Measurements from ENCODE around the gene NLGN2.

NLGN2 gene

DNA sequence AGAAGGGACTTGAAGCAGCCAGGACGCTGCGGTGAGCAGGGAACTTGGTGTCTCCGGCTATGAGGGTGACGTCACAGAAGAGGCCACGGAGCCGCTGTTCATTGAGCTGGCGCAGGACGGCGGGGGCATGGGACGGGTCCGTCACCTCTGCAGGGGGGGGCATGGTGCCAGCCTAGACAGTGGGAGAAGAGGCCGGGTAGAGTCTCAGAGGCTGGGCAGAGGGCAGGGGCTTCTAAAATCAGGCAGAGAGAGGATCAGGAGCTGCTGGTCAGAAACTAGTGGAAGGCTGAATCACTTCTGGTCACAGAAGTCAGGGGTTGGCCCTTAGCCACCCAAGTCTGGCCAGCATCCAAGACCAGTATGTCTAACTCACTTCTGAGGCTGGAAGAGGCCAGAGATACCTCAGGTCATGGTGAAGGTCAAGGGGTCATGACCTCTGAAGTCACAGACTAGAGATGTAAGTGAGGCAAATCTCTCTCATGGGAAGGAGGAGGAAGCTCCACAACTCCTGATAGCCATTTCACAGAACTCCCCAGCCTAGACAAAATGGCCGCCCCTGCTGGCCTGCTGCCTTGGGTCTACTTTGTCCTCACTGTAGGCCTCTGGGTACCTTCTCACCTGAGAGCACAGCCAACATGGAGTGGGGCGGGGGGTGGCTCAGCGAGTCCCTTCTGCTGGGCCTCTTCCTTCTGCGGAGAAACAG is 59.1 kb downstream of the NLGN2 start:
- no peak for DNase-seq

GRCh38 chr17:7467498-7467897 is 59.9 kb downstream of the NLGN2 start:
- DNase-seq, result no peak

DNA sequence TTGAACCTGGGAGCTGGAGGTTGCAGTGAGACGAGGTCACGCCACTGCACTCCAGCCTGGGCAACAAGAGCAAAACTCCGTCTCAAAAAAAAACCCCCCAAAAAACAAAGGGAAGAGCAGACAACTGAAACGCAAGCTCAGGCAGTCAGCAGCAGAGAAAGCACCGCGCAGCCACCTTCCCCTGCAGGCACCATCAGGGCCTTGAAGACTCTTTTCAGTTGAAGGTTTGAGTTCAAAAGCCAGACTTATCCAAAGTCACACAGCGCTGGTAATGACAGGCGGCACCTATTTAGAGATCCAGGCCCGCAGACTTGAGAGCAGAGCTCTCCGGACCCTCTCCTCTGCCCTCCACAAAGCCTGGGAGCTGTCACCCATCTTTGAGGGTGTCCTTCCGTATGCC is 60.6 kb downstream of the NLGN2 start:
- no peak for DNase-seq

DNA sequence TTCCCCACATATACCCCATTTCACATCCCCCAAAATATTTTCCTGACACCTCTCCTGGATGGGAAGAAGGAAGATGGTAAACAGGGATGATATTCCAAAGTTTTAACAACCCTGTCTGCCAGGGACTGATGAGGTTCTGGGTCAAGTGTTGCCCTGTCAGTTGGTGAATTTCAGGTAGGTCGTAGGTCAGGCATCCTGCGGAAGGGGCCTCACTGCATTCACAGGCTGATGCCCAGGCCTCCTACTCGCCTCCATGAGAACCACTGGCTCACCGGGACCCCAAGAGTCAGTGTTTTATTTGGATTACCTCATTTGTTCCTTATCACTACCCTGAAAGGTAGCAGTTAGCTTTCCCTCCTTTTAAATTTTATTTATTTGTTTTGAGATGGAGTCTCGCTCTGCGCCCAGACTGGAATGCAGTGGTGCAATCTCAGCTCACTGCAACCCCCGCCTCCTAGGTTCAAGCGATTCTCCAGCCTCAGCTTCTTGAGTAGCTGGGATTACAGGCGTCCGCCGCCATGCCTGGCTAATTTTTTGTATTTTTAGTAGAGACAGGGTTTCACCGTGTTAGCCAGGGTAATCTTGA is 61.3 kb downstream of the NLGN2 start:
- no peak for DNase-seq
